Measurements from ENCODE around the gene FBLN1.
A peak's percentile ranks its signal among the peaks of the same experiment; 100 is the strongest.

Gene FBLN1

GRCh38 chr22:45506816-45507360 is 4.2 kb downstream of the FBLN1 start:
- Histone ChIP-seq H3K14ac (ENCODE audit: low read length in 2 of 2) (no peak overlapping the region), H3K4me3 (ENCODE audit: insufficient read depth in 1 of 2, low read depth in 1 of 2, low read length in 2 of 2) (peak overlapping the region in 1 of 2 experiments; percentile 96), H3K4me1 (ENCODE audit: control insufficient read depth, insufficient read depth, low read depth, low read length) (peaks cover 51% of the 10 kb centered on the region), H3K27ac (ENCODE audit: low read length, poor library complexity, severe bottlenecking) (no peak overlapping the region), H3K9ac (ENCODE audit: low read length) (peak overlapping the region; percentile 8), H4K8ac (ENCODE audit: low read length) (peak overlapping the region; percentile 5), H3K23ac (ENCODE audit: low read length in 2 of 2) (peak overlapping the region in 1 of 2 experiments; percentile 9), H3K4ac (ENCODE audit: low read depth in 1 of 2, low read length in 2 of 2) (no peak overlapping the region), H3K9me3 (ENCODE audit: control insufficient read depth, low read length) (no peaks in the 10 kb centered on the region), H4K91ac (ENCODE audit: low read length) (peak overlapping the region; percentile 57), H3K4me2 (ENCODE audit: low read length, poor library complexity, severe bottlenecking) (no peak overlapping the region), H2AK5ac (ENCODE audit: low read length, severe bottlenecking) (peak overlapping the region; percentile 50), H2AFZ (ENCODE audit: low read depth, low read length) (no peak overlapping the region), H2BK15ac (ENCODE audit: low read depth, poor library complexity, severe bottlenecking) (peak overlapping the region; percentile 0), H3K27me3 (ENCODE audit: control insufficient read depth in 1 of 2, insufficient read depth in 1 of 2, low read length in 2 of 2) (no peaks in the 10 kb centered on the region), H2BK120ac (ENCODE audit: low read depth, low read length) (no peak overlapping the region), H3K36me3 (ENCODE audit: control insufficient read depth in 1 of 2, insufficient read depth in 2 of 2, low read depth in 1 of 2, low read length in 2 of 2) (peaks cover 4 to 27% of the 10 kb centered on the region in 2 experiments), H3K18ac (ENCODE audit: low read depth in 1 of 2, low read length in 2 of 2) (peak overlapping the region in 1 of 2 experiments; percentile 28), H2BK5ac (ENCODE audit: low read depth, low read length, poor library complexity, severe bottlenecking) (no peak overlapping the region), H3K79me1 (replicated peaks; ENCODE audit: low read length, poor library complexity, severe bottlenecking) (no peaks in the 10 kb centered on the region), H2BK12ac (ENCODE audit: low read length in 2 of 2) (peak overlapping the region; percentile 5 to 85)
- DNase-seq = no peak
- WGBS = 79% methylated on average over 7 of the region's 8 CpGs

- no peak overlapping the region for H4K91ac ChIP-seq (ENCODE audit: low read length)
Measured at GRCh38 chr22:45507798-45508197, 5.1 kb downstream of the FBLN1 start.

GRCh38 chr22:45508814-45509213 is 6.1 kb downstream of the FBLN1 start:
- Histone ChIP-seq H3K9ac (ENCODE audit: low read length) (no peak overlapping the region), H2BK5ac (ENCODE audit: low read depth, low read length, poor library complexity, severe bottlenecking) (no peak overlapping the region), H3K18ac (ENCODE audit: low read depth in 1 of 2, low read length in 2 of 2) (peak overlapping the region in 1 of 2 experiments; percentile 1), H3K4me3 (ENCODE audit: insufficient read depth in 1 of 2, low read depth in 1 of 2, low read length in 2 of 2) (no peak overlapping the region), H2BK15ac (ENCODE audit: low read depth, poor library complexity, severe bottlenecking) (no peak overlapping the region), H3K79me1 (replicated peaks; ENCODE audit: low read length, poor library complexity, severe bottlenecking) (no peaks in the 10 kb centered on the region), H3K27me3 (ENCODE audit: control insufficient read depth in 1 of 2, insufficient read depth in 1 of 2, low read length in 2 of 2) (no peaks in the 10 kb centered on the region), H3K14ac (ENCODE audit: low read length in 2 of 2) (no peak overlapping the region), H3K27ac (ENCODE audit: low read length, poor library complexity, severe bottlenecking) (no peak overlapping the region), H2AK5ac (ENCODE audit: low read length, severe bottlenecking) (peak overlapping the region; percentile 10), H3K36me3 (ENCODE audit: control insufficient read depth in 1 of 2, insufficient read depth in 2 of 2, low read depth in 1 of 2, low read length in 2 of 2) (peaks cover 4 to 27% of the 10 kb centered on the region in 2 experiments), H4K8ac (ENCODE audit: low read length) (no peak overlapping the region), H4K91ac (ENCODE audit: low read length) (no peak overlapping the region), H2BK120ac (ENCODE audit: low read depth, low read length) (no peak overlapping the region), H2AFZ (ENCODE audit: low read depth, low read length) (no peak overlapping the region), H3K4ac (ENCODE audit: low read depth in 1 of 2, low read length in 2 of 2) (no peak overlapping the region), H2BK12ac (ENCODE audit: low read length in 2 of 2) (peak overlapping the region in 1 of 2 experiments; percentile 21), H3K4me2 (ENCODE audit: low read length, poor library complexity, severe bottlenecking) (no peak overlapping the region), H3K9me3 (ENCODE audit: control insufficient read depth, low read length) (no peaks in the 10 kb centered on the region), H3K4me1 (ENCODE audit: control insufficient read depth, insufficient read depth, low read depth, low read length) (peaks cover 55% of the 10 kb centered on the region), H3K23ac (ENCODE audit: low read length in 2 of 2) (peak overlapping the region in 1 of 2 experiments; percentile 15)
- 95% methylated on average over 4 of the region's 4 CpGs for WGBS
- no peak for DNase-seq

More at GRCh38 chr22:45507798-45508197, 5.1 kb downstream of the FBLN1 start:
- Histone ChIP-seq H3K9me3 (ENCODE audit: control insufficient read depth, low read length) (no peaks in the 10 kb centered on the region), H3K4me1 (ENCODE audit: control insufficient read depth, insufficient read depth, low read depth, low read length) (peaks cover 55% of the 10 kb centered on the region), H2BK120ac (ENCODE audit: low read depth, low read length) (no peak overlapping the region), H2BK5ac (ENCODE audit: low read depth, low read length, poor library complexity, severe bottlenecking) (no peak overlapping the region), H2AK5ac (ENCODE audit: low read length, severe bottlenecking) (peak overlapping the region; percentile 7), H3K23ac (ENCODE audit: low read length in 2 of 2) (no peak overlapping the region), H3K14ac (ENCODE audit: low read length in 2 of 2) (no peak overlapping the region), H2BK15ac (ENCODE audit: low read depth, poor library complexity, severe bottlenecking) (no peak overlapping the region), H3K4me3 (ENCODE audit: insufficient read depth in 1 of 2, low read depth in 1 of 2, low read length in 2 of 2) (no peak overlapping the region), H3K4ac (ENCODE audit: low read depth in 1 of 2, low read length in 2 of 2) (no peak overlapping the region), H2AFZ (ENCODE audit: low read depth, low read length) (no peak overlapping the region), H3K27me3 (ENCODE audit: control insufficient read depth in 1 of 2, insufficient read depth in 1 of 2, low read length in 2 of 2) (no peaks in the 10 kb centered on the region), H3K79me1 (replicated peaks; ENCODE audit: low read length, poor library complexity, severe bottlenecking) (no peaks in the 10 kb centered on the region), H3K36me3 (ENCODE audit: control insufficient read depth in 1 of 2, insufficient read depth in 2 of 2, low read depth in 1 of 2, low read length in 2 of 2) (peaks cover 4 to 27% of the 10 kb centered on the region in 2 experiments), H3K18ac (ENCODE audit: low read depth in 1 of 2, low read length in 2 of 2) (no peak overlapping the region), H4K8ac (ENCODE audit: low read length) (no peak overlapping the region), H3K9ac (ENCODE audit: low read length) (no peak overlapping the region), H3K4me2 (ENCODE audit: low read length, poor library complexity, severe bottlenecking) (no peak overlapping the region), H3K27ac (ENCODE audit: low read length, poor library complexity, severe bottlenecking) (no peak overlapping the region), H2BK12ac (ENCODE audit: low read length in 2 of 2) (peak overlapping the region in 1 of 2 experiments; percentile 74)
- 92% methylated on average over 5 of the region's 6 CpGs for WGBS
- DNase-seq = no peak

GRCh38 chr22:45510376-45511232 is 7.9 kb downstream of the FBLN1 start:
- Histone ChIP-seq H3K4me2 (ENCODE audit: low read length, poor library complexity, severe bottlenecking) (no peak overlapping the region), H4K8ac (ENCODE audit: low read length) (no peak overlapping the region), H3K36me3 (ENCODE audit: control insufficient read depth in 1 of 2, insufficient read depth in 2 of 2, low read depth in 1 of 2, low read length in 2 of 2) (peaks cover 9 to 34% of the 10 kb centered on the region in 2 experiments), H3K4me1 (ENCODE audit: control insufficient read depth, insufficient read depth, low read depth, low read length) (peaks cover 64% of the 10 kb centered on the region), H3K27me3 (ENCODE audit: control insufficient read depth in 1 of 2, insufficient read depth in 1 of 2, low read length in 2 of 2) (no peaks in the 10 kb centered on the region), H2BK120ac (ENCODE audit: low read depth, low read length) (no peak overlapping the region), H2BK15ac (ENCODE audit: low read depth, poor library complexity, severe bottlenecking) (peak overlapping the region; percentile 39), H3K23ac (ENCODE audit: low read length in 2 of 2) (no peak overlapping the region), H3K4ac (ENCODE audit: low read depth in 1 of 2, low read length in 2 of 2) (peak overlapping the region; percentile 1 to 47), H3K9ac (ENCODE audit: low read length) (peak overlapping the region; percentile 52), H2AFZ (ENCODE audit: low read depth, low read length) (no peak overlapping the region), H3K9me3 (ENCODE audit: control insufficient read depth, low read length) (no peaks in the 10 kb centered on the region), H3K18ac (ENCODE audit: low read depth in 1 of 2, low read length in 2 of 2) (peak overlapping the region; percentile 30 to 92), H3K79me1 (replicated peaks; ENCODE audit: low read length, poor library complexity, severe bottlenecking) (peaks cover 2% of the 10 kb centered on the region), H3K14ac (ENCODE audit: low read length in 2 of 2) (no peak overlapping the region), H3K4me3 (ENCODE audit: insufficient read depth in 1 of 2, low read depth in 1 of 2, low read length in 2 of 2) (peak overlapping the region in 1 of 2 experiments; percentile 10), H3K27ac (ENCODE audit: low read length, poor library complexity, severe bottlenecking) (peak overlapping the region; percentile 74), H2AK5ac (ENCODE audit: low read length, severe bottlenecking) (peak overlapping the region; percentile 94), H4K91ac (ENCODE audit: low read length) (peak overlapping the region; percentile 73), H2BK12ac (ENCODE audit: low read length in 2 of 2) (peak overlapping the region in 1 of 2 experiments; percentile 79), H2BK5ac (ENCODE audit: low read depth, low read length, poor library complexity, severe bottlenecking) (peak overlapping the region; percentile 48)
- peak; percentile 66 for DNase-seq
- WGBS = 48% methylated on average over 13 of the region's 14 CpGs

Measured in mesenchymal stem cell (in vitro differentiated cells and primary cell).